ENCODE results near the gene SPCS1.
A peak's percentile ranks its signal among the peaks of the same experiment; 100 is the strongest.

SPCS1 gene

DNA sequence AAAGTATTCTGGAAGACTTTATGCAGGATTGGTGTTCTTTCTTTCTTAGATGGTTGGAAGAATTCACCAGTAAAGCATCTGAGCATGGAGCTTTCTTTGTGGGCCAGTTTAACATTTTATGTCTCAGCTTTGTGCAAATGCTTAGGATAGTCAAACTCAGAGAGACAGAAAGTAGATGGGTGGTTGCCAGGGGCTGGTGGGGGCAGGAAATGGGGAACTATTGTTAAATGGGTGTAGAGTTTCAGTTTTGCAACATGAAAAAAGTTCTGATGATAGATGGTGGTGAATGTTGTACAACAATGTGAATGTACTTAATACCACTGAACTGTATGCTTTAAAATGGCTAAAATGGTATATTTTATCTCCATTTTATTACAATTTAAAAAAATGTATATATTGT is 24.8 kb downstream of the SPCS1 start:
- Mint-ChIP-seq H3K27me3 (no peaks in the 10 kb centered on the region), H3K36me3 (ENCODE audit: low read depth) (peaks cover 89% of the 10 kb centered on the region), H3K9me3 (peaks cover 48% of the 10 kb centered on the region), H3K4me1 (ENCODE audit: low read depth) (peaks cover 8% of the 10 kb centered on the region), H3K4me3 (no peak overlapping the region), H3K27ac (no peak overlapping the region)
- intact Hi-C loops (cut with micrococcal nuclease) = no loop called here

DNA sequence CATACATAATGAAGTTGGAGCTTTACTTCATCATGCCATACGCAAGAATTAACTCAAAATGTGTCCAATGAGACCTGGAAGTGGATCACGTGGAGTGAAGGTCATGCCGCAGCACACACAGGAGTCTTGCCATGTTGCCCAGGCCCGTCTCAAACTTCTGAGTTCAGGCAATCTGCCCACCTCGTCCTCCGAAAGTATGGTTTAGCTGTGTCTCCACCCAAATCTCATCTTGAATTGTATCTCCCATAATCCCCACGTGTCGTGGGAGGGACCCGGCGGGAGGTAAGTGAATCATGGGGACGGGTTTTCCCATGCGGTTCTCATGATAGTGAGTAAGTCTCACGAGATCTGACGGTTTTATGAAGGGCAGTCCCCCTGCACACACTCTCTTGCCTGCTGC is 25.7 kb downstream of the SPCS1 start:
- H3K9me3 Mint-ChIP-seq = peaks cover 48% of the 10 kb centered on the region
- intact Hi-C loops (cut with micrococcal nuclease) = no loop called here
- peaks cover 8% of the 10 kb centered on the region for H3K4me1 Mint-ChIP-seq (ENCODE audit: low read depth)
- no peaks in the 10 kb centered on the region for H3K27me3 Mint-ChIP-seq
- no peak overlapping the region for H3K27ac Mint-ChIP-seq
- H3K36me3 Mint-ChIP-seq (ENCODE audit: low read depth) = peaks cover 96% of the 10 kb centered on the region
- H3K4me3 Mint-ChIP-seq = no peak overlapping the region

GRCh38 chr3:52733256-52733891 is 27.5 kb downstream of the SPCS1 start:
- peaks cover 98% of the 10 kb centered on the region for H3K36me3 Mint-ChIP-seq (ENCODE audit: low read depth)
- H3K4me1 Mint-ChIP-seq (ENCODE audit: low read depth) = peaks cover 8% of the 10 kb centered on the region
- no peaks in the 10 kb centered on the region for H3K27me3 Mint-ChIP-seq
- no peak overlapping the region for H3K27ac Mint-ChIP-seq
- intact Hi-C loops (cut with micrococcal nuclease) = no loop called here
- H3K9me3 Mint-ChIP-seq = peaks cover 44% of the 10 kb centered on the region
- no peak overlapping the region for H3K4me3 Mint-ChIP-seq

GRCh38 chr3:52739730-52740129 is 33.8 kb downstream of the SPCS1 start:
- no peak overlapping the region for H3K27ac Mint-ChIP-seq
- no peaks in the 10 kb centered on the region for H3K4me1 Mint-ChIP-seq (ENCODE audit: low read depth)
- intact Hi-C loops (cut with micrococcal nuclease) = loop anchor here (5.0 kb wide), 2 partner anchors 83 to 193 kb away; no protein-coding TSS in a partner anchor
- no peaks in the 10 kb centered on the region for H3K9me3 Mint-ChIP-seq
- H3K4me3 Mint-ChIP-seq = no peak overlapping the region
- H3K27me3 Mint-ChIP-seq = no peaks in the 10 kb centered on the region
- H3K36me3 Mint-ChIP-seq (ENCODE audit: low read depth) = peaks cover 91% of the 10 kb centered on the region

DNA sequence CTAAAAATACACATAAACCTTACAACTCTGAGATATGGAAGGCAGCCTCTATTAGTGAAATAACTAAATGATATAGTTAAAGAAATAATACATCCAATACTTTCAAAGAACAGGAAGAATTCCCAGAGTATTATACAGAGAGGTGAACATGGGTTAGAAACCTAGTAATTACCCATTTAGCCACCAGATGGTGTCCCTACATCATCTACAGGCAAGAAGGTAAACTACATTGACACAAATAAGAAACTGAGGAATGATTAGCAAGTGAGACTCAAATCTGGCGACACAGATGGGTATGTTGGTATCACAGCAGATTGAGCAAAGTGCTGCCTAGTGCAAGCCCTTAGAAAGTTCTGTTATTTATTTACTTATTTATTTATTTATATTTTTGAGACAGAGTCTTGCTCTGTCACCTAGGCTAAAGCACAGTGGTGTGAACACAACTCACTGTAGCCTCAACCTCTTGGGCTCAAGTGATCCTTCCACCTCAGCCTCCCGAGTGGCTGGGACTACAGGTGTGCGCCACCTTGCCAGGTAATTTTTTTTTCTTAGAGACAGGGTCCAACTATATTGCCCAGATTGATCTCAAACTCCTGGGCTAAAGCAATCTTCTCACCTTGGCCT is 36.6 kb downstream of the SPCS1 start:
- Mint-ChIP-seq H3K4me1 (ENCODE audit: low read depth) (no peaks in the 10 kb centered on the region), H3K27ac (no peak overlapping the region), H3K27me3 (no peaks in the 10 kb centered on the region), H3K4me3 (no peak overlapping the region), H3K9me3 (no peaks in the 10 kb centered on the region), H3K36me3 (ENCODE audit: low read depth) (peaks cover 93% of the 10 kb centered on the region)
- intact Hi-C loops (cut with micrococcal nuclease) = loop anchor here (1.0 to 5.0 kb wide), 4 partner anchors 57 to 330 kb away; no protein-coding TSS in a partner anchor

- Mint-ChIP-seq H3K27ac (no peak overlapping the region), H3K36me3 (ENCODE audit: low read depth) (peaks cover 91% of the 10 kb centered on the region), H3K27me3 (no peaks in the 10 kb centered on the region), H3K4me3 (no peak overlapping the region), H3K4me1 (ENCODE audit: low read depth) (no peaks in the 10 kb centered on the region), H3K9me3 (no peaks in the 10 kb centered on the region)
- intact Hi-C loops (cut with micrococcal nuclease) = loop anchor here (5.0 kb wide), 2 partner anchors 79 to 189 kb away; no protein-coding TSS in a partner anchor
Observed at GRCh38 chr3:52743152-52743551, 37.2 kb downstream of the SPCS1 start.

- intact Hi-C loops (cut with micrococcal nuclease) = loop anchor here (5.0 kb wide), 2 partner anchors 79 to 189 kb away; no protein-coding TSS in a partner anchor
- peaks cover 90% of the 10 kb centered on the region for H3K36me3 Mint-ChIP-seq (ENCODE audit: low read depth)
- H3K27ac Mint-ChIP-seq = no peak overlapping the region
Observed at GRCh38 chr3:52743721-52744120, 37.8 kb downstream of the SPCS1 start.

DNA sequence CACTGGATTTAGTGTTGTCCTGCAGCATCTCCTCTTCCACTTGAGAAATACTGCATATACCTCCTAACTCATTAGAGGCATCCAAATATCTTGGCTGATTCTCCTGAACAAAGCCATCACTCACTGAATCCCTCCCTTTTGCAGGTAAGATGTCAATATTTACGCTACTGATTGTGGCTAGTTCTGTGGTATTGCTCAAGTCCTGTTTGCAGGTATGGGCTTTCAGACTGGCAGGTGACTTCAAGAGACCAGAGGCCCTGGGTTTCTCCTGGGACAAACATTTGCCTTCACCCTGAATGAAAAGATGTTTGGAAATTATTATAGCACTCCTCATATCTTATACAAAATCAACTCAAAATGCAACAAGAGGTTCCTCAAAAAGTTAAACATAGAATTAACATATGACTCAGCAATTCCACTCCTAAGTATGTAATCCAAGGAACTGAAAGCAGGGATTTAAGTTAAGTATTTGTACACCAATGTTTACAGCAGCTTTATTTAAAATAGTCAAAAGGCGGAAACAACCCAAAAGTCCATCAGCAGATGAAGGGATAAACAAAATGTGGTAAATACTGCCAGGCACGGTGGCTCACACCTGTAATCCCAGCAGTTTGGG is 46.2 kb downstream of the SPCS1 start:
- peak overlapping the region; percentile 26 for H3K4me3 Mint-ChIP-seq
- peaks cover 24% of the 10 kb centered on the region for H3K4me1 Mint-ChIP-seq (ENCODE audit: low read depth)
- peak overlapping the region; percentile 76 for H3K27ac Mint-ChIP-seq
- no peaks in the 10 kb centered on the region for H3K9me3 Mint-ChIP-seq
- no peaks in the 10 kb centered on the region for H3K27me3 Mint-ChIP-seq
- intact Hi-C loops (cut with micrococcal nuclease) = no loop called here
- H3K36me3 Mint-ChIP-seq (ENCODE audit: low read depth) = peaks cover 88% of the 10 kb centered on the region

More at GRCh38 chr3:52743721-52744120, 37.8 kb downstream of the SPCS1 start:
- Mint-ChIP-seq H3K4me1 (ENCODE audit: low read depth) (no peaks in the 10 kb centered on the region), H3K27me3 (no peaks in the 10 kb centered on the region), H3K4me3 (no peak overlapping the region), H3K9me3 (no peaks in the 10 kb centered on the region)

- Mint-ChIP-seq H3K36me3 (ENCODE audit: low read depth) (peaks cover 91% of the 10 kb centered on the region), H3K27ac (no peak overlapping the region), H3K4me3 (no peak overlapping the region), H3K27me3 (no peaks in the 10 kb centered on the region), H3K9me3 (no peaks in the 10 kb centered on the region), H3K4me1 (ENCODE audit: low read depth) (peaks cover 26% of the 10 kb centered on the region)
- intact Hi-C loops (cut with micrococcal nuclease) = no loop called here
Observed at GRCh38 chr3:52754373-52754772, 48.5 kb downstream of the SPCS1 start.

DNA sequence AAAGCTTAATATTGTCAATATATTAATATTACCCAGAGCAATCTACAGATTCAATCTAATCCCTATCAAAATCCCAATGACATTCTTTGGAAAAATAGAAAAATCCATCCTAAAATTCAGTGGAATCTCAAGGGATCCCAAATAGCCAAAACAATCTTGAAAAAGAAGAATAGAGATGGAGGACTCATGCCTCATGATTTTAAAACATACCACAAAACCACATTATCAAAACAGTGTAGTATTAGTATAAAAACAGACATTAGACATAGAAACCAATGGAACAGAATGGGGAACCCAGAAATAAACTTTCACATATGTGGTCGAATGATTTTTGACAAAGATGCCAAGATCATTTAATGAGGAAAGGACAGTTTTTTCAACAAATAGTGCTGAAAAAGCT is 50.2 kb downstream of the SPCS1 start:
- intact Hi-C loops (cut with micrococcal nuclease) = no loop called here
- Mint-ChIP-seq H3K9me3 (no peaks in the 10 kb centered on the region), H3K4me1 (ENCODE audit: low read depth) (peaks cover 28% of the 10 kb centered on the region), H3K27ac (no peak overlapping the region), H3K36me3 (ENCODE audit: low read depth) (peaks cover 89% of the 10 kb centered on the region), H3K4me3 (no peak overlapping the region), H3K27me3 (no peaks in the 10 kb centered on the region)
